ENCODE measurements around the gene TM9SF1.

TM9SF1 gene

GRCh38 chr14:24215495-24216344, 20.5 kb upstream of the TM9SF1 start, which contains the start of gene MDP1:
Gene MDP1, minus strand, starts transcription at chr14:24216066. Its CDS starts 111 bp downstream, at chr14:24215955.
- H3K36me3 ChIP-seq (replicated peaks; ENCODE audit: low read depth, low read length), result peaks cover under 1% of the 10 kb centered on the region
- peak within 1 kb of the TSS; percentile 80; the same call in 1 of the 2 replicates for H2AFZ ChIP-seq (ENCODE audit: low read depth, low read length)
- H3K79me2 ChIP-seq (ENCODE audit: low read length), result peaks cover 22% of the 10 kb centered on the region
- H3K4me3 ChIP-seq (ENCODE audit: low read length), result peak within 1 kb of the TSS; percentile 98
- H3K9me3 ChIP-seq (ENCODE audit: insufficient read depth, low read length), result no peaks in the 10 kb centered on the region
- H3K9ac ChIP-seq (ENCODE audit: low read length), result peak within 1 kb of the TSS; percentile 94
- no peaks in the 10 kb centered on the region for H4K20me1 ChIP-seq (ENCODE audit: insufficient read depth, low read length)
- TF ChIP-seq CTCF (IDR thresholded peaks at IDR 0.05; ENCODE audit: low read depth, low read length) (peak; percentile 79), EZH2phosphoT487 (IDR thresholded peaks at IDR 0.05; ENCODE audit: low read depth) (no peak)
- H3K27me3 ChIP-seq (ENCODE audit: low read depth, low read length), result no peaks in the 10 kb centered on the region
- peak within 1 kb of the TSS; percentile 74 for H3K27ac ChIP-seq (ENCODE audit: low read length)
- H3K4me2 ChIP-seq (ENCODE audit: low read length), result peak within 1 kb of the TSS; percentile 71
- peaks cover 20% of the 10 kb centered on the region for H3K4me1 ChIP-seq (ENCODE audit: low read length)

GRCh38 chr14:24213866-24214662, 18.8 kb upstream of the TM9SF1 start:
- no peaks in the 10 kb centered on the region for H3K27me3 ChIP-seq (ENCODE audit: low read depth, low read length)
- 0 out of 2 replicates have a peak overlapping the region, but pooled peaks have one; percentile 60 for H2AFZ ChIP-seq (ENCODE audit: low read depth, low read length)
- TF ChIP-seq EZH2phosphoT487 (IDR thresholded peaks at IDR 0.05; ENCODE audit: low read depth) (no peak), CTCF (IDR thresholded peaks at IDR 0.05; ENCODE audit: low read depth, low read length) (peak; percentile 12; the same call in 1 of the 2 replicates)
- H3K4me2 ChIP-seq (ENCODE audit: low read length), result peak overlapping the region; percentile 85
- H3K9me3 ChIP-seq (ENCODE audit: insufficient read depth, low read length), result no peaks in the 10 kb centered on the region
- peak overlapping the region; percentile 88 for H3K4me3 ChIP-seq (ENCODE audit: low read length)
- peaks cover 17% of the 10 kb centered on the region for H3K36me3 ChIP-seq (replicated peaks; ENCODE audit: low read depth, low read length)
- no peaks in the 10 kb centered on the region for H4K20me1 ChIP-seq (ENCODE audit: insufficient read depth, low read length)
- peaks cover 10% of the 10 kb centered on the region for H3K79me2 ChIP-seq (ENCODE audit: low read length)
- peaks cover 20% of the 10 kb centered on the region for H3K4me1 ChIP-seq (ENCODE audit: low read length)
- peak overlapping the region; percentile 80 for H3K9ac ChIP-seq (ENCODE audit: low read length)
- H3K27ac ChIP-seq (ENCODE audit: low read length), result peak overlapping the region; percentile 81

- Histone ChIP-seq H3K36me3 (replicated peaks; ENCODE audit: low read depth, low read length) (peaks cover 18% of the 10 kb centered on the region), H3K27ac (ENCODE audit: low read length) (peak within 1 kb of the TSS; percentile 81), H3K9me3 (ENCODE audit: insufficient read depth, low read length) (no peaks in the 10 kb centered on the region)
These were observed 18.0 kb upstream of the TM9SF1 start, which contains the start of gene CHMP4A for GRCh38 chr14:24212924-24213865. Gene CHMP4A, minus strand, starts transcription at chr14:24213488. Its CDS starts 49 bp downstream, at chr14:24213439.

More at GRCh38 chr14:24212924-24213865, 18.0 kb upstream of the TM9SF1 start, which contains the start of gene CHMP4A:
- no peaks in the 10 kb centered on the region for H4K20me1 ChIP-seq (ENCODE audit: insufficient read depth, low read length)
- TF ChIP-seq EZH2phosphoT487 (IDR thresholded peaks at IDR 0.05; ENCODE audit: low read depth) (no peak), CTCF (IDR thresholded peaks at IDR 0.05; ENCODE audit: low read depth, low read length) (no peak)
- H3K4me3 ChIP-seq (ENCODE audit: low read length), result peak within 1 kb of the TSS; percentile 88
- H2AFZ ChIP-seq (ENCODE audit: low read depth, low read length), result peak within 1 kb of the TSS; percentile 64; the same call in 1 of the 2 replicates
- peaks cover 10% of the 10 kb centered on the region for H3K79me2 ChIP-seq (ENCODE audit: low read length)
- H3K9ac ChIP-seq (ENCODE audit: low read length), result peak within 1 kb of the TSS; percentile 80
- H3K4me1 ChIP-seq (ENCODE audit: low read length), result peaks cover 20% of the 10 kb centered on the region
- H3K27me3 ChIP-seq (ENCODE audit: low read depth, low read length), result no peaks in the 10 kb centered on the region
- H3K4me2 ChIP-seq (ENCODE audit: low read length), result peak within 1 kb of the TSS; percentile 85
